ENCODE results near the gene RBM25.

The RBM25 gene

GRCh38 chr14:73166399-73166798 is 108.1 kb downstream of the RBM25 start (continued):
- no peak for TF ChIP-seq RBAK (tag by site-specific recombination; IDR thresholded peaks at IDR 0.05)
- TF ChIP-seq TCF7L2 (IDR thresholded peaks at IDR 0.05; ENCODE audit: borderline replicate concordance, low read depth, low read length), result no peak
- TF ChIP-seq ZNF513 (tag by site-specific recombination; IDR thresholded peaks at IDR 0.05), result no peak
- TF ChIP-seq ZNF610 (tag by site-specific recombination; IDR thresholded peaks at IDR 0.05; ENCODE audit: borderline replicate concordance), result no peak
- no peak for TF ChIP-seq ZNF473 (tag by site-specific recombination; IDR thresholded peaks at IDR 0.05)
- no peak for TF ChIP-seq ZNF843 (tag by site-specific recombination; IDR thresholded peaks at IDR 0.05)
- no peak for TF ChIP-seq GFI1B (tag by site-specific recombination; IDR thresholded peaks at IDR 0.05)
- no peak for TF ChIP-seq ZNF280D (tag by site-specific recombination; IDR thresholded peaks at IDR 0.05)
- TF ChIP-seq ZNF202 (tag by site-specific recombination; IDR thresholded peaks at IDR 0.05; ENCODE audit: borderline replicate concordance), result no peak
- no peak for TF ChIP-seq ZNF660 (tag by site-specific recombination; IDR thresholded peaks at IDR 0.05)

- Histone ChIP-seq H3K36me3 (ENCODE audit: control insufficient read depth in 2 of 2, insufficient read depth in 1 of 2, low read length in 2 of 2) (peaks cover 7 to 57% of the 10 kb centered on the region in 2 experiments), H3K9me3 (ENCODE audit: control insufficient read depth, insufficient read depth, low read depth, low read length) (no peaks in the 10 kb centered on the region), H3K4me1 (ENCODE audit: control insufficient read depth, insufficient read depth, low read length) (no peaks in the 10 kb centered on the region), H3K27ac (ENCODE audit: extremely low read depth, low read depth, low read length) (no peak overlapping the region), H3K4me3 (ENCODE audit: low read depth, low read length) (no peak overlapping the region)
- ChIA-PET CTCF (no interaction called here), POLR2A (interaction anchor here (1.9 kb wide), 1 partner anchor 110 kb away, joined by 4 read pairs; the partner anchor contains the start of gene RBM25)
- TF ChIP-seq ZBTB17 (tag by site-specific recombination; IDR thresholded peaks at IDR 0.05), result no peak
- TF ChIP-seq ZBTB20 (tag by site-specific recombination; IDR thresholded peaks at IDR 0.05), result no peak
- TF ChIP-seq PBX3 (CRISPR knock-in tag; IDR thresholded peaks at IDR 0.05), result no peak
- no peak for TF ChIP-seq ZNF175 (tag by site-specific recombination; IDR thresholded peaks at IDR 0.05)
- no peak for TF ChIP-seq ZNF626 (tag by site-specific recombination; IDR thresholded peaks at IDR 0.05)
- TF ChIP-seq GLI2 (tag by site-specific recombination; IDR thresholded peaks at IDR 0.05; ENCODE audit: borderline replicate concordance, low read depth), result no peak
- TF ChIP-seq ZNF664 (tag by site-specific recombination; IDR thresholded peaks at IDR 0.05), result no peak
- TF ChIP-seq ZBTB49 (tag by site-specific recombination; IDR thresholded peaks at IDR 0.05; ENCODE audit: low read depth), result no peak
- no peak for TF ChIP-seq ZSCAN4 (tag by site-specific recombination; IDR thresholded peaks at IDR 0.05)
- TF ChIP-seq ZNF513 (tag by site-specific recombination; IDR thresholded peaks at IDR 0.05), result no peak
- TF ChIP-seq ZNF658 (tag by site-specific recombination; IDR thresholded peaks at IDR 0.05), result no peak
- TF ChIP-seq IKZF3 (tag by site-specific recombination; IDR thresholded peaks at IDR 0.05), result no peak
- no peak for TF ChIP-seq GLIS2 (tag by site-specific recombination; IDR thresholded peaks at IDR 0.05)
- TF ChIP-seq INSM2 (tag by site-specific recombination; IDR thresholded peaks at IDR 0.05), result no peak
Observed at GRCh38 chr14:73167727-73168126, 109.4 kb downstream of the RBM25 start.

Measured in HEK293 (cell line).